GM12878 (cell line): Measurements from ENCODE around the gene ISM1. TPM values are rescaled to one million over a fixed set of nuclear protein-coding genes. Genes with fewer than 3 reads are reported as not detected.
A peak's percentile ranks its signal among the peaks of the same experiment; 100 is the strongest.

Experiments
- ATAC-seq: fragments of 200-7000 bp; cut with Tn5 transposase; 3 replicates; pipeline ENCODE4 v1.9.1; 2020; ENCODE audit warnings: mild to moderate bottlenecking, moderate library complexity
- BruUV-seq: library from RNA; stranded (reverse); fragments of 400-500 nt; replicated peaks from 2 replicates; lab custom pipeline; 2021; lab: Mats Ljungman, UMichigan
- CTCF ChIA-PET: fragments of 300-600 bp; sonication (Branson Sonifier 250); formaldehyde crosslinking; extraction: SDS; loops from one replicate; lab custom pipeline; 2021; ENCODE audit warnings: inconsistent platforms; lab: Yijun Ruan, JAX
- POLR2A ChIA-PET: fragments of 350-600 bp; formaldehyde crosslinking; extraction: SDS; loops from one replicate; lab custom pipeline; 2021; ENCODE audit warnings: inconsistent platforms; lab: Charles Lee
- RAD21 ChIA-PET: fragments of 300-600 bp; sonication (Branson Sonifier 250); formaldehyde crosslinking; loops from one replicate; lab custom pipeline; 2023; ENCODE audit warnings: antibody characterized with exemption; ENCODE audit not compliant: unreplicated experiment; lab: Charles Lee
- SMC1A ChIA-PET: fragments of 300-600 bp; sonication (Branson Sonifier 250); formaldehyde crosslinking; loops from one replicate; lab custom pipeline; 2023; ENCODE audit not compliant: unreplicated experiment, uncharacterized antibody; lab: Charles Lee
- DNase-seq: peaks from one replicate; pipeline ENCODE4 v3.0.0-alpha.2; 2011; ENCODE audit warnings: low read depth, low spot score
- FAIRE-seq: peaks from 3 replicates; lab custom pipeline; 2011; peaks lifted over from hg19 to GRCh38; lab: Jason Lieb, UNC
- H2AFZ ChIP-seq: 2 replicates; pipeline ENCODE4 v1.6.0; 2011; ENCODE audit warnings: low read depth, low read length, control low read depth; ENCODE audit not compliant: control insufficient read depth
- H3K27ac ChIP-seq: 2 replicates; pipeline ENCODE4 v1.5.1; 2011; ENCODE audit warnings: control low read depth; ENCODE audit not compliant: control insufficient read depth, insufficient read depth
- H3K27me3 ChIP-seq, 2 experiments: replicated peaks in 1 of 2; 2 replicates each; pipeline versions ENCODE4 v1.6.0 to v1.6.1; 2011; ENCODE audit warnings: low read length in 1 of 2; ENCODE audit not compliant: control insufficient read depth in 2 of 2, insufficient read depth in 2 of 2
- H3K36me3 ChIP-seq, 2 experiments: 2 replicates each; pipeline ENCODE4 v1.5.1; 2011; ENCODE audit warnings: low read length in 1 of 2; ENCODE audit not compliant: control insufficient read depth in 2 of 2, insufficient read depth in 2 of 2
- H3K4me1 ChIP-seq: 2 replicates; pipeline ENCODE4 v1.6.1; 2011; ENCODE audit warnings: mild to moderate bottlenecking, low read length, moderate library complexity, mixed read lengths; ENCODE audit not compliant: control insufficient read depth, insufficient read depth
- H3K4me2 ChIP-seq: 2 replicates; pipeline ENCODE4 v1.6.0; 2011; ENCODE audit warnings: control low read depth; ENCODE audit not compliant: control insufficient read depth, insufficient read depth
- H3K4me3 ChIP-seq: fragments of 200-600 bp; sonication (generic); 2 replicates; pipeline ENCODE4 v1.5.1; 2016
- H3K79me2 ChIP-seq: 2 replicates; pipeline ENCODE4 v1.6.0; 2011; ENCODE audit warnings: low read length; ENCODE audit not compliant: control insufficient read depth, insufficient read depth
- H3K9ac ChIP-seq: 2 replicates; pipeline ENCODE4 v1.8.0; 2011; ENCODE audit warnings: low read length, control low read depth, mixed read lengths; ENCODE audit not compliant: control insufficient read depth, insufficient read depth
- H3K9me3 ChIP-seq: replicated peaks from 3 replicates; pipeline ENCODE4 v1.5.1; 2011; ENCODE audit warnings: mild to moderate bottlenecking, low read length; ENCODE audit not compliant: control insufficient read depth, insufficient read depth
- H4K20me1 ChIP-seq: 2 replicates; pipeline ENCODE4 v1.6.0; 2011; ENCODE audit not compliant: control insufficient read depth, insufficient read depth
- ASH2L ChIP-seq: fragments of 300-600, 200-600 bp; sonication (generic); IDR thresholded peaks from 2 replicates; pipeline ENCODE4 v1.6.1; 2017; ENCODE audit warnings: low read depth, mild to moderate bottlenecking, borderline replicate concordance
- ATF7 ChIP-seq: fragments of 450-650 bp; IDR thresholded peaks from 2 replicates; pipeline ENCODE4 v1.6.1; 2016; ENCODE audit warnings: low read depth, mild to moderate bottlenecking
- CREM ChIP-seq: IDR thresholded peaks from 2 replicates; pipeline ENCODE4 v1.6.1; 2014; ENCODE audit warnings: antibody characterized with exemption, low read depth
- GATAD2B ChIP-seq: fragments of 450-650 bp; conservative IDR thresholded peaks from 2 replicates; pipeline ENCODE4 v1.6.1; 2017; ENCODE audit warnings: low read depth, mild to moderate bottlenecking, moderate library complexity
- HCFC1 ChIP-seq: fragments of 150-350 bp; IDR thresholded peaks from 2 replicates; pipeline ENCODE4 v1.6.1; 2014; ENCODE audit warnings: low read length
- HDAC6 ChIP-seq: fragments of 200-600 bp; sonication (generic); IDR thresholded peaks from one replicate; pipeline ENCODE4 v1.8.0; 2017; ENCODE audit warnings: antibody characterized with exemption; ENCODE audit not compliant: unreplicated experiment
- RUNX3 ChIP-seq: IDR thresholded peaks from 2 replicates; pipeline ENCODE4 v1.6.1; 2012; ENCODE audit warnings: low read length, inconsistent platforms
- SIX5 ChIP-seq: IDR thresholded peaks from 2 replicates; pipeline ENCODE4 v1.6.1; 2011; ENCODE audit warnings: mild to moderate bottlenecking, low read depth, low read length, moderate library complexity; ENCODE audit not compliant: severe bottlenecking
- TCF12 ChIP-seq: IDR thresholded peaks from 2 replicates; pipeline ENCODE4 v1.6.1; 2011; ENCODE audit warnings: low read depth, mild to moderate bottlenecking, low read length
- TCF3 ChIP-seq: IDR thresholded peaks from 2 replicates; pipeline ENCODE4 v1.6.1; 2012; ENCODE audit warnings: low read depth, mild to moderate bottlenecking, low read length, borderline replicate concordance; ENCODE audit not compliant: insufficient read depth
- USF1 ChIP-seq: IDR thresholded peaks from 2 replicates; pipeline ENCODE4 v1.6.1; 2011; ENCODE audit warnings: borderline replicate concordance, low read depth, mild to moderate bottlenecking, moderate library complexity, mixed read lengths, low read length; ENCODE audit not compliant: insufficient read depth; ENCODE audit errors: extremely low read length
- YBX1 ChIP-seq: fragments of 450-650 bp; IDR thresholded peaks from 2 replicates; pipeline ENCODE4 v1.6.1; 2016; ENCODE audit warnings: antibody characterized with exemption
- WGBS: methylation state at CpG from one replicate; pipeline ENCODE4 v1.1.6; 2016; ENCODE audit warnings: low lambda C conversion rate; ENCODE audit not compliant: insufficient replicate concordance, insufficient coverage; ENCODE audit errors: missing lambda C conversion rate; 5-methylcytosine and 5-hydroxymethylcytosine counted together
- in situ Hi-C: fragments of 300-500 bp; cut with MboI; formaldehyde crosslinking; loops from 9 replicates; pipeline ENCODE4 v1.14.3; 2018; ENCODE audit warnings: mixed read lengths
- intact Hi-C: fragments of 100-400 bp; cut with micrococcal nuclease; formaldehyde crosslinking; loops from one replicate; pipeline ENCODE4 v1.14.2; 2022; ENCODE audit not compliant: unreplicated experiment
- polyA plus RNA-seq, 11 experiments: library from polyadenylated mRNA; depleted of rRNA in 4 of 11; unstranded in 6 of 11; stranded (reverse) in 5 of 11; fragments of >200 nt; fragmentation: Nextera tagmentation in 4 of 11; fragmentation: Illumina TruSeq in 1 of 11; extraction: Ambion mirVana in 4 of 11; extraction: Trizol in 1 of 11; gene quantifications; 1 replicate in 1 of 11; 2 replicates in 10 of 11; pipeline versions ENCODE4 v1.2.1 to v1.2.3, GENCODE V29; 2011 to 2016; ENCODE audit warnings: inconsistent platforms in 2 of 11, missing spikeins in 2 of 11, low read depth in 1 of 11
- total RNA-seq, 4 experiments: library from RNA; depleted of rRNA in 3 of 4; stranded (reverse); fragments of >200 nt in 3 of 4; fragmentation: Illumina TruSeq in 1 of 4; extraction: Trizol in 1 of 4; gene quantifications; 2 replicates each; pipeline versions ENCODE4 v1.2.1 to v1.2.3, GENCODE V29; 2013 to 2021
- TF ChIP-seq, protein P1 (sequence below): IDR thresholded peaks from 2 replicates; pipeline ENCODE4 v1.6.1; 2011; ENCODE audit warnings: low read depth, low read length, improper control_type of control experiment, borderline replicate concordance
- TF ChIP-seq, protein P2 (sequence below): fragments of 450-650 bp; IDR thresholded peaks from 2 replicates; pipeline ENCODE4 v1.6.1; 2017; ENCODE audit warnings: mild to moderate bottlenecking, moderate library complexity
- TF ChIP-seq, protein P3 (sequence below): IDR thresholded peaks from 2 replicates; pipeline ENCODE4 v1.6.1; 2011; ENCODE audit warnings: low read depth, mild to moderate bottlenecking, low read length, moderate library complexity, borderline replicate concordance; ENCODE audit errors: extremely low read depth
- TF ChIP-seq, protein P4 (sequence below): fragments of 450-650 bp; conservative IDR thresholded peaks from 2 replicates; pipeline ENCODE4 v1.6.1; 2017; ENCODE audit warnings: mild to moderate bottlenecking, moderate library complexity

Gene ISM1
- total and polyA plus RNA-seq, 10 of the 15 experiments (the other 5 are each of a cell fraction or from before 2014, with no cell fraction given): 0.01 to 0.03 TPM; not detected in 8

GRCh38 chr20:13265941-13266340 is 44.9 kb downstream of the ISM1 start:
- no peaks in the 10 kb centered on the region for H3K79me2 ChIP-seq
- no peak overlapping the region for H3K4me2 ChIP-seq
- no peaks in the 10 kb centered on the region for H3K36me3 ChIP-seq
- H3K4me3 ChIP-seq: no peak overlapping the region
- no peaks in the 10 kb centered on the region for H3K27me3 ChIP-seq
- no peaks in the 10 kb centered on the region for H4K20me1 ChIP-seq
- ChIA-PET RAD21 (interaction anchor here (0.9 to 1.9 kb wide), 2 partner anchors 280 to 284 kb away, joined by 3 to 11 read pairs; no protein-coding TSS in a partner anchor), CTCF (interaction anchor here (2.0 to 3.2 kb wide), 2 partner anchors 11 to 281 kb away, joined by 6 to 19 read pairs; no protein-coding TSS in a partner anchor), SMC1A (interaction anchor here (0.6 to 2.4 kb wide), 5 partner anchors 71 to 505 kb away, joined by 3 to 10 read pairs (median 3); no protein-coding TSS in a partner anchor), POLR2A (interaction anchor here (0.5 kb wide), 1 partner anchor 82 kb away, joined by 4 read pairs; no protein-coding TSS in a partner anchor)
- H3K9me3 ChIP-seq: no peaks in the 10 kb centered on the region
- H3K9ac ChIP-seq: no peak overlapping the region
- no peaks in the 10 kb centered on the region for H3K4me1 ChIP-seq
- no peak overlapping the region for H3K27ac ChIP-seq
- FAIRE-seq: no peak
- H2AFZ ChIP-seq: no peak overlapping the region
- no peak for DNase-seq
- 45% methylated on average over 4 of the region's 4 CpGs for WGBS
- no TSS peak for BruUV-seq
- ATAC-seq: peak; percentile 59; the same call in 2 of the 3 replicates
- intact Hi-C loops (no loop called here), in situ Hi-C loops (loop anchor here (5.0 kb wide), 1 partner anchor 49 kb away; no protein-coding TSS in a partner anchor)
- TF ChIP-seq ATF7 (no peak), RUNX3 (no peak), TCF12 (no peak), USF1 (no peak), ASH2L (no peak), SIX5 (peak; percentile 47), GATAD2B (no peak), TCF3 (no peak), HCFC1 (peak; percentile 67), YBX1 (no peak), HDAC6 (no peak), CREM (no peak)
- TF ChIP-seq, protein P1, sequence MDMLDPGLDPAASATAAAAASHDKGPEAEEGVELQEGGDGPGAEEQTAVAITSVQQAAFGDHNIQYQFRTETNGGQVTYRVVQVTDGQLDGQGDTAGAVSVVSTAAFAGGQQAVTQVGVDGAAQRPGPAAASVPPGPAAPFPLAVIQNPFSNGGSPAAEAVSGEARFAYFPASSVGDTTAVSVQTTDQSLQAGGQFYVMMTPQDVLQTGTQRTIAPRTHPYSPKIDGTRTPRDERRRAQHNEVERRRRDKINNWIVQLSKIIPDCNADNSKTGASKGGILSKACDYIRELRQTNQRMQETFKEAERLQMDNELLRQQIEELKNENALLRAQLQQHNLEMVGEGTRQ: no peak; the same call in 1 of the 2 replicates
- TF ChIP-seq, protein P2, sequence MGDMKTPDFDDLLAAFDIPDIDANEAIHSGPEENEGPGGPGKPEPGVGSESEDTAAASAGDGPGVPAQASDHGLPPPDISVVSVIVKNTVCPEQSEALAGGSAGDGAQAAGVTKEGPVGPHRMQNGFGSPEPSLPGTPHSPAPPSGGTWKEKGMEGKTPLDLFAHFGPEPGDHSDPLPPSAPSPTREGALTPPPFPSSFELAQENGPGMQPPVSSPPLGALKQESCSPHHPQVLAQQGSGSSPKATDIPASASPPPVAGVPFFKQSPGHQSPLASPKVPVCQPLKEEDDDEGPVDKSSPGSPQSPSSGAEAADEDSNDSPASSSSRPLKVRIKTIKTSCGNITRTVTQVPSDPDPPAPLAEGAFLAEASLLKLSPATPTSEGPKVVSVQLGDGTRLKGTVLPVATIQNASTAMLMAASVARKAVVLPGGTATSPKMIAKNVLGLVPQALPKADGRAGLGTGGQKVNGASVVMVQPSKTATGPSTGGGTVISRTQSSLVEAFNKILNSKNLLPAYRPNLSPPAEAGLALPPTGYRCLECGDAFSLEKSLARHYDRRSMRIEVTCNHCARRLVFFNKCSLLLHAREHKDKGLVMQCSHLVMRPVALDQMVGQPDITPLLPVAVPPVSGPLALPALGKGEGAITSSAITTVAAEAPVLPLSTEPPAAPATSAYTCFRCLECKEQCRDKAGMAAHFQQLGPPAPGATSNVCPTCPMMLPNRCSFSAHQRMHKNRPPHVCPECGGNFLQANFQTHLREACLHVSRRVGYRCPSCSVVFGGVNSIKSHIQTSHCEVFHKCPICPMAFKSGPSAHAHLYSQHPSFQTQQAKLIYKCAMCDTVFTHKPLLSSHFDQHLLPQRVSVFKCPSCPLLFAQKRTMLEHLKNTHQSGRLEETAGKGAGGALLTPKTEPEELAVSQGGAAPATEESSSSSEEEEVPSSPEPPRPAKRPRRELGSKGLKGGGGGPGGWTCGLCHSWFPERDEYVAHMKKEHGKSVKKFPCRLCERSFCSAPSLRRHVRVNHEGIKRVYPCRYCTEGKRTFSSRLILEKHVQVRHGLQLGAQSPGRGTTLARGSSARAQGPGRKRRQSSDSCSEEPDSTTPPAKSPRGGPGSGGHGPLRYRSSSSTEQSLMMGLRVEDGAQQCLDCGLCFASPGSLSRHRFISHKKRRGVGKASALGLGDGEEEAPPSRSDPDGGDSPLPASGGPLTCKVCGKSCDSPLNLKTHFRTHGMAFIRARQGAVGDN: no peak
- TF ChIP-seq, protein P3, sequence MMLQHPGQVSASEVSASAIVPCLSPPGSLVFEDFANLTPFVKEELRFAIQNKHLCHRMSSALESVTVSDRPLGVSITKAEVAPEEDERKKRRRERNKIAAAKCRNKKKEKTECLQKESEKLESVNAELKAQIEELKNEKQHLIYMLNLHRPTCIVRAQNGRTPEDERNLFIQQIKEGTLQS: peak; percentile 20; the same call in 1 of the 2 replicates
- TF ChIP-seq, protein P4, sequence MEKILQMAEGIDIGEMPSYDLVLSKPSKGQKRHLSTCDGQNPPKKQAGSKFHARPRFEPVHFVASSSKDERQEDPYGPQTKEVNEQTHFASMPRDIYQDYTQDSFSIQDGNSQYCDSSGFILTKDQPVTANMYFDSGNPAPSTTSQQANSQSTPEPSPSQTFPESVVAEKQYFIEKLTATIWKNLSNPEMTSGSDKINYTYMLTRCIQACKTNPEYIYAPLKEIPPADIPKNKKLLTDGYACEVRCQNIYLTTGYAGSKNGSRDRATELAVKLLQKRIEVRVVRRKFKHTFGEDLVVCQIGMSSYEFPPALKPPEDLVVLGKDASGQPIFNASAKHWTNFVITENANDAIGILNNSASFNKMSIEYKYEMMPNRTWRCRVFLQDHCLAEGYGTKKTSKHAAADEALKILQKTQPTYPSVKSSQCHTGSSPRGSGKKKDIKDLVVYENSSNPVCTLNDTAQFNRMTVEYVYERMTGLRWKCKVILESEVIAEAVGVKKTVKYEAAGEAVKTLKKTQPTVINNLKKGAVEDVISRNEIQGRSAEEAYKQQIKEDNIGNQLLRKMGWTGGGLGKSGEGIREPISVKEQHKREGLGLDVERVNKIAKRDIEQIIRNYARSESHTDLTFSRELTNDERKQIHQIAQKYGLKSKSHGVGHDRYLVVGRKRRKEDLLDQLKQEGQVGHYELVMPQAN: no peak
